Measurements from ENCODE around the gene MMEL1. TPM values are rescaled to one million over a fixed set of nuclear protein-coding genes. Genes with fewer than 3 reads are reported as not detected.

MMEL1 gene
- total and polyA plus RNA-seq, 2 donors (not counting 1 experiment from before 2014, with no cell fraction given), result not detected

DNA sequence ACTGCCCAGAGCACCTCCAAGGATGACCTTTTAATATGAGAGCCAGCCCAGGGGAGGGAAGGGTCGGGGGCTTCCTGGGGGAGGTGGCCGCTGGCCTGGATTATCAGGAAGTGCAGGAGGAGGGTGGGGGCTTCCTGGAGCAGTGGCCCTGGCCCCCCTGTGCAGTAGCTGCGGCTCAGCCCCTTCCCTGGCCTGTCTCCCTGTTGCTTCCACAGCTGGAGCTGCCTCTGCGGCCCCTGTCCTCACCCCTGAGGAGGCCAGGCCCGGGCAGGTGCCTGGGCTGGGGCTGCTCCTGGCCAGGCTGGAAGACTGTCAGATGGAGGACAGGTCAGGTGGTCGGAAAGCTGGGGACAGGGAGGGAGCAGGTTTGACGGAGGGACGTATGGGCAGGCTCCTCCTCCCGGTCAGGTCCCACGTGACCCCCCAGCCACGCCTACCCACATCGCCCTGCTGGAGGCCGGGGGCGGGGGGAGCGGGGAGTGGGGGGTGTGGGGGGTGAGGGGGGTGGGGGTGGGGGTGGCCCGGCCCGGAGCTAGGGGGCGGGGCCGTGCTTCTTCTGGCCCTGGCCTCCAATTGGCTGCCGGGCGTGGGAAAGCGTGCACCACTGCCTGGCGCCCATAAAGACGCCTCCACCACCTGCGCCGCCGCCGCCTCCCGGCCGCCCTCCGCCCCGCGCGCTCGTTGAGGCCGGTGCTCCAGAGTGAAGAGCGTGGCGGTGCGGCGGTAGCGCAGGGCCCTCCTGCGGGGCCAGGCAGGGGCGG lies 86.9 kb downstream of the MMEL1 start:
- peak overlapping the region in 4 of 5 experiments; percentile 69 to 89 (median 76) for H3K4me3 ChIP-seq (ENCODE audit: control extremely low read depth in 1 of 5, extremely low read depth in 1 of 5, insufficient read depth in 1 of 5, low read depth in 2 of 5, low read length in 4 of 5)
- H3K4me1 ChIP-seq (ENCODE audit: control insufficient read depth in 2 of 2, insufficient read depth in 2 of 2, low read length in 2 of 2), result peaks cover 34 to 47% of the 10 kb centered on the region in 2 donors
- Mint-ChIP-seq H3K27ac (peak overlapping the region; percentile 98), H3K4me1 (peaks cover 33% of the 10 kb centered on the region), H3K27me3 (peaks cover 6% of the 10 kb centered on the region), H3K9me3 (ENCODE audit: insufficient read depth) (no peaks in the 10 kb centered on the region), H3K4me3 (peak overlapping the region; percentile 92)
- H3K36me3 ChIP-seq (replicated peaks in 1 of 2; ENCODE audit: control extremely low read depth in 1 of 2, control insufficient read depth in 1 of 2, extremely low read depth in 1 of 2, insufficient read depth in 2 of 2, low read length in 1 of 2), result no peaks in the 10 kb centered on the region
- ChIA-PET CTCF (interaction anchor here (0.6 to 4.9 kb wide), 10 partner anchors 9 to 351 kb away, joined by 3 to 55 read pairs (median 4); partner anchors contain the start of genes FAAP20, PRXL2B and TNFRSF14), POLR2A (interaction anchor here (0.5 to 6.1 kb wide), 15 partner anchors 10 to 409 kb away, joined by 3 to 88 read pairs (median 6); partner anchors contain the start of genes FAAP20, HES5, MORN1 and PANK4)
- peaks cover 0 to 16% (median 2%) of the 10 kb centered on the region in 4 experiments for H3K27me3 ChIP-seq (replicated peaks in 1 of 4; ENCODE audit: control extremely low read depth in 1 of 4, control insufficient read depth in 3 of 4, insufficient read depth in 4 of 4, low read length in 3 of 4)
- 1% methylated on average over 31 of the region's 43 CpGs for WGBS (ENCODE audit: insufficient coverage)
- no peak for TF ChIP-seq EZH2 (IDR thresholded peaks at IDR 0.05; ENCODE audit: borderline replicate concordance, insufficient read depth, low read depth, low read length, poor library complexity, severe bottlenecking)
- TF ChIP-seq, protein P1, sequence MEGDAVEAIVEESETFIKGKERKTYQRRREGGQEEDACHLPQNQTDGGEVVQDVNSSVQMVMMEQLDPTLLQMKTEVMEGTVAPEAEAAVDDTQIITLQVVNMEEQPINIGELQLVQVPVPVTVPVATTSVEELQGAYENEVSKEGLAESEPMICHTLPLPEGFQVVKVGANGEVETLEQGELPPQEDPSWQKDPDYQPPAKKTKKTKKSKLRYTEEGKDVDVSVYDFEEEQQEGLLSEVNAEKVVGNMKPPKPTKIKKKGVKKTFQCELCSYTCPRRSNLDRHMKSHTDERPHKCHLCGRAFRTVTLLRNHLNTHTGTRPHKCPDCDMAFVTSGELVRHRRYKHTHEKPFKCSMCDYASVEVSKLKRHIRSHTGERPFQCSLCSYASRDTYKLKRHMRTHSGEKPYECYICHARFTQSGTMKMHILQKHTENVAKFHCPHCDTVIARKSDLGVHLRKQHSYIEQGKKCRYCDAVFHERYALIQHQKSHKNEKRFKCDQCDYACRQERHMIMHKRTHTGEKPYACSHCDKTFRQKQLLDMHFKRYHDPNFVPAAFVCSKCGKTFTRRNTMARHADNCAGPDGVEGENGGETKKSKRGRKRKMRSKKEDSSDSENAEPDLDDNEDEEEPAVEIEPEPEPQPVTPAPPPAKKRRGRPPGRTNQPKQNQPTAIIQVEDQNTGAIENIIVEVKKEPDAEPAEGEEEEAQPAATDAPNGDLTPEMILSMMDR (IDR thresholded peaks at IDR 0.05), result no peak
- no peaks in the 10 kb centered on the region for H3K9me3 ChIP-seq (ENCODE audit: control extremely low read depth in 1 of 3, control insufficient read depth in 2 of 3, insufficient read depth in 1 of 3, low read length in 2 of 3)
- peak overlapping the region; percentile 82 for H3K4me2 ChIP-seq (replicated peaks; ENCODE audit: low read depth, low read length, poor library complexity, severe bottlenecking)
- peak overlapping the region; percentile 67 for H3K9ac ChIP-seq (ENCODE audit: low read length)
- ATAC-seq (ENCODE audit: low read depth) (peak; percentile 52), DNase-seq (peak; percentile 95)
- H3K27ac ChIP-seq (ENCODE audit: low read length in 2 of 2), result peak overlapping the region; percentile 99 to 100
- H2AFZ ChIP-seq (ENCODE audit: insufficient read depth, low read depth, low read length, poor library complexity, severe bottlenecking), result peak overlapping the region; percentile 57
- intact Hi-C loops (cut with micrococcal nuclease), result loop anchor here (2.0 to 5.0 kb wide), 2 partner anchors 49 to 413 kb away; no protein-coding TSS in a partner anchor
- H3K79me2 ChIP-seq (ENCODE audit: control insufficient read depth, insufficient read depth, low read length), result no peaks in the 10 kb centered on the region
- peaks cover 7% of the 10 kb centered on the region for H4K20me1 ChIP-seq (ENCODE audit: control insufficient read depth, insufficient read depth, low read length, poor library complexity, severe bottlenecking)

Measured in B cell (primary cell).